Measurements from ENCODE around the gene TSPAN4.

TSPAN4 gene

GRCh38 chr11:905952-906351 is 63.3 kb downstream of the TSPAN4 start:
- in situ Hi-C loops (cut with HindIII; ENCODE audit: low pct_ligation_motif_present, low sequenced_read_pairs) = loop anchor here (25.0 kb wide), 1 partner anchor 131 kb away; the partner anchor contains the start of gene MUC6
- no peak for TF ChIP-seq CTCF (IDR thresholded peaks at IDR 0.05; ENCODE audit: low read depth, low read length, missing control alignments)
- H3K4me3 ChIP-seq (ENCODE audit: low read depth, low read length) = no peak overlapping the region
- H3K27me3 ChIP-seq (replicated peaks) = no peaks in the 10 kb centered on the region
- DNase-seq = no peak
- no peak overlapping the region for H3K27ac ChIP-seq
- H3K36me3 ChIP-seq (replicated peaks) = peaks cover 31% of the 10 kb centered on the region

DNA sequence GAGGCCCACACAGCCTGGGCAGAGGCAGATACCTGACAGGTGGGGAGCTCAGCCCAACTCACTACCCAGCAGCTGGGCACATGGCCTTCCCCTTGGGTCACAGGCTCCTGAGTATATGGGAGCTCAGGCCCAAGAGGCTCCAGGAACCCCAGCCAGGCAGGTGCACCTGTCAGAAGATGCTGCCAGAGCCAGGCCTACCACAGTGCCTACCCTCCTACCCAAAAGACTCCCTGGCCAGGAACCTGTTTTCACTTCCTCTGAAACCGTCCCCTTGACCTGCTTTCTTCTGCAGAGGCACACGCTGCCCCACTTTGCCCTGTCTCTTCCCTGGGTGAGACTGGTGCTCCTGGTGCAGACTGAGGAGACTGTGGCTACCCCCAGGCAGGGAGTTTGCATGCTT is 65.0 kb downstream of the TSPAN4 start:
- no peak for TF ChIP-seq CTCF (IDR thresholded peaks at IDR 0.05; ENCODE audit: low read depth, low read length, missing control alignments)
- no peak for DNase-seq
- in situ Hi-C loops (cut with HindIII; ENCODE audit: low pct_ligation_motif_present, low sequenced_read_pairs) = loop anchor here (25.0 kb wide), 1 partner anchor 130 kb away; the partner anchor contains the start of gene MUC6
- no peak overlapping the region for H3K27ac ChIP-seq
- peaks cover 15% of the 10 kb centered on the region for H3K36me3 ChIP-seq (replicated peaks)
- H3K27me3 ChIP-seq (replicated peaks) = no peaks in the 10 kb centered on the region
- H3K4me3 ChIP-seq (ENCODE audit: low read depth, low read length) = no peak overlapping the region

DNA sequence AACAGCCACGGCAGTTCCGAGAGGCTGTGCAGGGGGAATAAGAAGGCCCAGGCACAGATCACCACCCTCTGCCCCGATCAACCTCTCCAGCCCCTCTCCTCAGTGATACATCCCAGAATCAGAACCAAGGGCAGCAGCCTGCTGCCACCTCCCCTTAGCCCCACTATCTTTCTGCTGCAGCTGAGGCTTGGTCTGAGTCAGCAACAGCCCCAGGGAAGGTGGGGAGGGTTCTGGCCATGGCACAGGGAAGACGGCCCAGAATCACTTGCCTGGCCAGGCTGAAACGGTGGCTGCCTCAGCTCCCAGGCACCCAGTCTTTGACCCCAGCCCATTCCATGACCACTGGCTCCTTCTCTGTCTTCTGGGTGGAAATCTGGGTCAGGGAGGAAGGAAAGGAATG is 65.6 kb downstream of the TSPAN4 start:
- no peak overlapping the region for H3K27ac ChIP-seq
- in situ Hi-C loops (cut with HindIII; ENCODE audit: low pct_ligation_motif_present, low sequenced_read_pairs) = loop anchor here (25.0 kb wide), 1 partner anchor 129 kb away; the partner anchor contains the start of gene MUC6
- H3K4me3 ChIP-seq (ENCODE audit: low read depth, low read length) = no peak overlapping the region
- peaks cover 9% of the 10 kb centered on the region for H3K36me3 ChIP-seq (replicated peaks)
- TF ChIP-seq CTCF (IDR thresholded peaks at IDR 0.05; ENCODE audit: low read depth, low read length, missing control alignments) = no peak
- no peaks in the 10 kb centered on the region for H3K27me3 ChIP-seq (replicated peaks)
- DNase-seq = no peak

DNA sequence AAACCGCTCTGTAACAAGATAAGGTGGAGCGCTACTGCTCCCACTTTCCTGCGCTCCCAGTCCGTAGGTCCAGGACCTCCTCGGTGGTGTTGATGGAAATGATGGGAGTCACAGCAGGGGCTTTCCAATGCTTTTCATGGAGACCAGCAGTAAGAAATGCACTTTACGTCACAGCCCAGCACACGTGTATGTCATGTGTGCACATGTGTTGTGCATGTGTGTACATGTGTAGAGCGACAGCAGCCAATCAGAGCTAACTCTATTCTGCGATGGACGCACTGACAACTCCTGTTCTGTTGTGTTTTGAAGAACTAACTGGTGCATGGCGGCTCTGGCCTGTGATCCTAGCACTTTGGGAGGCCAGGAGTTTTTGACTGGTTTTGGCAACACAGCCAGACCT is 66.8 kb downstream of the TSPAN4 start:
- DNase-seq = no peak
- Histone ChIP-seq H3K27me3 (replicated peaks) (no peaks in the 10 kb centered on the region), H3K27ac (no peak overlapping the region), H3K4me3 (ENCODE audit: low read depth, low read length) (no peak overlapping the region), H3K36me3 (replicated peaks) (peaks cover 2% of the 10 kb centered on the region)
- in situ Hi-C loops (cut with HindIII; ENCODE audit: low pct_ligation_motif_present, low sequenced_read_pairs) = loop anchor here (25.0 kb wide), 1 partner anchor 128 kb away; the partner anchor contains the start of gene MUC6
- TF ChIP-seq CTCF (IDR thresholded peaks at IDR 0.05; ENCODE audit: low read depth, low read length, missing control alignments) = no peak

DNA sequence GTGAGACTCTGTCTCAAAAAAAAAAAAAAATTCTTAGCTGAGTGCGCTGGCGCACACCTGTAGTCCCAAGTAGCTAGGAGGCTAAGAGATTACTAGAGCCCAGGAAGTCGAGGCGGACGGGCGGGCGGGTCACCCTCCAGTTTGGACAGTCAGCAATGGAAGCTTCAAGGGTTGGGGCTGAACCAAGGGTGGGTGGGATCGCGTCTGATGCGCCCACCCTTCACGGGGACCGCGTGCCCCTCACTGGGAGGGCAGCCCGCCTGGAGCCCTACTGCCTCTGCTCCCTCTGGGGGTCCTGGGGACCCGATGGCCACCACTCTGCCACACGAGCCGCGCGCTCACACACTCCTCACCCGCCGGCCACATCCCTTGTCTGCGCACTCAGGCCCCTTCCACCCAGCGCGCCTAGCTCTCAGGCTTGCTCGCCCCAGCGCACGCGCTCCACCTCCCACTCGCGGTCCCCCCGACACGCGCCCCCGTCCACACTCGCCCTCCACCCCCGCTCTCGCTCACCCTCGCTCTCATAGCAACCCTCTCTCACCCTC is 67.5 kb downstream of the TSPAN4 start:
- Histone ChIP-seq H3K27ac (no peak overlapping the region), H3K27me3 (replicated peaks) (no peaks in the 10 kb centered on the region), H3K4me3 (ENCODE audit: low read depth, low read length) (peak overlapping the region; percentile 82), H3K36me3 (replicated peaks) (no peaks in the 10 kb centered on the region)
- DNase-seq = no peak
- in situ Hi-C loops (cut with HindIII; ENCODE audit: low pct_ligation_motif_present, low sequenced_read_pairs) = loop anchor here (25.0 kb wide), 1 partner anchor 127 kb away; the partner anchor contains the start of gene MUC6
- no peak for TF ChIP-seq CTCF (IDR thresholded peaks at IDR 0.05; ENCODE audit: low read depth, low read length, missing control alignments)

DNA sequence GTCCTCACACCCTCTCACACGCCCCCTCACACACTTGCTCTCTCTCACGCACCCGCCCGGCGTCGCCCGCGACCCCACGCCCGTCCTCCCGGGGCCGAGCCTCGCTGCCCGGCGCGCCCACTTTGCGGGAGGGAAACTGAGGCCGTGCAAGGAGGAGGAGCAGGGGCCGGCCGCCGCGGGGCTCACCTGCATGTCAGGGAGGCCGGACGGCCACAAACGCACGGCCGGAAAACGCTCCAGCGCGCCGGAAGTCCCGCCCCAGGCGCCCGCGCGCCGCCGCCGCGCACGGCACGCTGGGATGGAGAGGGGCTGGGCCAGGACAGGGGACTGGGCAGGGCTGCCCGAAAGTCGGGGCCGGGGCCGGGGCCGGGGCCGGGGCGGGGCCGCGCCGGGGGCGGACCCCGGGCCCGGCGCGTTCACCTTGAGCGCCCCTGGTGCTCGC is 68.0 kb downstream of the TSPAN4 start, which contains the start of gene CHID1:
Gene CHID1, minus strand, starts transcription at position 222 of the 442 bp plus-strand sequence. CDS start 5,994 bp downstream, outside the sequence.
- DNase-seq = peak; percentile 45
- in situ Hi-C loops (cut with HindIII; ENCODE audit: low pct_ligation_motif_present, low sequenced_read_pairs) = loop anchor here (25.0 kb wide), 1 partner anchor 127 kb away; the partner anchor contains the start of gene MUC6

More for the DNA sequence above, 68.0 kb downstream of the TSPAN4 start, which contains the start of gene CHID1:
- Histone ChIP-seq H3K27me3 (replicated peaks) (no peaks in the 10 kb centered on the region), H3K4me3 (ENCODE audit: low read depth, low read length) (peak within 1 kb of the TSS; percentile 82), H3K27ac (peak within 1 kb of the TSS; percentile 86), H3K36me3 (replicated peaks) (no peaks in the 10 kb centered on the region)
- TF ChIP-seq CTCF (IDR thresholded peaks at IDR 0.05; ENCODE audit: low read depth, low read length, missing control alignments) = no peak
